DND-41 (cell line): Measurements from ENCODE around the gene CCDC102B.

Experiments used
- ATAC-seq: fragments of 200-7000 bp; cut with Tn5 transposase; 3 replicates; pipeline ENCODE4 v1.9.1; 2021; ENCODE audit warnings: low read depth; ENCODE audit not compliant: insufficient read depth
- DNase-seq: peaks from one replicate; pipeline ENCODE4 v3.0.0-alpha.2; 2020
- H2AFZ ChIP-seq: 2 replicates; pipeline ENCODE4 v1.6.0; 2012; ENCODE audit warnings: low read depth, low read length
- H3K27ac ChIP-seq: 2 replicates; pipeline ENCODE4 v1.5.1; 2012; ENCODE audit warnings: low read length, inconsistent platforms
- H3K27me3 ChIP-seq: fragments of 200-600 bp; sonication (generic); 2 replicates; pipeline ENCODE4 v1.6.0; 2012; ENCODE audit warnings: low read length, mild to moderate bottlenecking, inconsistent platforms; ENCODE audit not compliant: insufficient read depth, poor library complexity
- H3K36me3 ChIP-seq: 2 replicates; pipeline ENCODE4 v1.5.1; 2012; ENCODE audit warnings: low read length, inconsistent platforms; ENCODE audit not compliant: insufficient read depth
- H3K4me1 ChIP-seq: 2 replicates; pipeline ENCODE4 v1.5.1; 2012; ENCODE audit warnings: mild to moderate bottlenecking, low read length; ENCODE audit not compliant: insufficient read depth
- H3K4me2 ChIP-seq: 2 replicates; pipeline ENCODE4 v1.6.0; 2012; ENCODE audit warnings: mild to moderate bottlenecking, moderate library complexity, low read length, inconsistent platforms; ENCODE audit not compliant: insufficient read depth
- H3K4me3 ChIP-seq, 2 experiments: fragments of 200-600 bp in 1 of 2; shearing (Covaris generic) in 1 of 2; 2 replicates each; pipeline ENCODE4 v1.5.1; 2012 to 2016; ENCODE audit warnings: inconsistent platforms in 2 of 2, low read length in 2 of 2, mild to moderate bottlenecking in 2 of 2, low read depth in 1 of 2, moderate library complexity in 1 of 2
- H3K79me2 ChIP-seq: 2 replicates; pipeline ENCODE4 v1.6.0; 2012; ENCODE audit warnings: low read length, inconsistent platforms; ENCODE audit not compliant: insufficient read depth
- H3K9ac ChIP-seq: 2 replicates; pipeline ENCODE4 v1.6.0; 2012; ENCODE audit warnings: low read depth, mild to moderate bottlenecking, inconsistent platforms, low read length, moderate library complexity
- H3K9me3 ChIP-seq: 2 replicates; pipeline ENCODE4 v1.5.1; 2012; ENCODE audit warnings: low read length, moderate library complexity, mild to moderate bottlenecking, inconsistent platforms; ENCODE audit not compliant: insufficient read depth, severe bottlenecking
- H4K20me1 ChIP-seq: 2 replicates; pipeline ENCODE4 v1.6.0; 2012; ENCODE audit warnings: low read length; ENCODE audit not compliant: insufficient read depth
- CTCF ChIP-seq: IDR thresholded peaks from 2 replicates; pipeline ENCODE4 v1.5.1; 2012; ENCODE audit warnings: borderline replicate concordance, low read length, moderate library complexity, mild to moderate bottlenecking; ENCODE audit not compliant: poor library complexity, severe bottlenecking; ENCODE audit errors: extremely low read depth
- EZH2 ChIP-seq: IDR thresholded peaks from 3 replicates; pipeline ENCODE4 v1.6.1; 2012; ENCODE audit warnings: borderline replicate concordance, low read depth, mild to moderate bottlenecking, moderate library complexity, low read length, inconsistent platforms; ENCODE audit not compliant: severe bottlenecking

Gene CCDC102B

GRCh38 chr18:69081846-69082245 is 284.0 kb downstream of the CCDC102B start:
- no peak for TF ChIP-seq CTCF
- no peak for TF ChIP-seq EZH2

GRCh38 chr18:69082499-69082898 is 284.6 kb downstream of the CCDC102B start:
- no peak overlapping the region for H3K4me3 ChIP-seq
- ATAC-seq, result no peak

More at GRCh38 chr18:69081846-69082245, 284.0 kb downstream of the CCDC102B start:
- DNase-seq, result no peak
- no peak overlapping the region for H2AFZ ChIP-seq
- H3K27ac ChIP-seq, result no peak overlapping the region
- H3K9me3 ChIP-seq, result no peaks in the 10 kb centered on the region
- no peaks in the 10 kb centered on the region for H3K4me1 ChIP-seq
- H3K79me2 ChIP-seq, result no peaks in the 10 kb centered on the region
- H3K4me2 ChIP-seq, result no peak overlapping the region
- no peak overlapping the region for H3K4me3 ChIP-seq
- no peaks in the 10 kb centered on the region for H4K20me1 ChIP-seq
- no peak for ATAC-seq
- no peaks in the 10 kb centered on the region for H3K36me3 ChIP-seq
- no peaks in the 10 kb centered on the region for H3K27me3 ChIP-seq
- no peak overlapping the region for H3K9ac ChIP-seq

GRCh38 chr18:69085951-69086350 is 288.1 kb downstream of the CCDC102B start:
- Histone ChIP-seq H3K9me3 (no peaks in the 10 kb centered on the region), H3K4me1 (no peaks in the 10 kb centered on the region), H2AFZ (no peak overlapping the region), H3K27ac (no peak overlapping the region), H3K79me2 (no peaks in the 10 kb centered on the region), H3K9ac (no peak overlapping the region), H3K4me2 (no peak overlapping the region), H4K20me1 (no peaks in the 10 kb centered on the region), H3K4me3 (no peak overlapping the region), H3K27me3 (no peaks in the 10 kb centered on the region), H3K36me3 (no peaks in the 10 kb centered on the region)
- no peak for TF ChIP-seq EZH2
- TF ChIP-seq CTCF, result no peak
- ATAC-seq (no peak), DNase-seq (no peak)

More at GRCh38 chr18:69082499-69082898, 284.6 kb downstream of the CCDC102B start:
- Histone ChIP-seq H3K4me2 (no peak overlapping the region), H3K79me2 (no peaks in the 10 kb centered on the region), H3K9ac (no peak overlapping the region), H4K20me1 (no peaks in the 10 kb centered on the region), H3K27ac (no peak overlapping the region), H3K27me3 (no peaks in the 10 kb centered on the region), H3K4me1 (no peaks in the 10 kb centered on the region), H3K36me3 (no peaks in the 10 kb centered on the region), H3K9me3 (no peaks in the 10 kb centered on the region), H2AFZ (no peak overlapping the region)
- TF ChIP-seq EZH2 (no peak), CTCF (no peak)
- no peak for DNase-seq

GRCh38 chr18:69088973-69089372 is 291.1 kb downstream of the CCDC102B start:
- Histone ChIP-seq H3K27ac (no peak overlapping the region), H3K27me3 (no peaks in the 10 kb centered on the region), H3K4me3 (no peak overlapping the region), H3K9ac (no peak overlapping the region), H3K36me3 (no peaks in the 10 kb centered on the region), H3K9me3 (no peaks in the 10 kb centered on the region), H3K4me1 (no peaks in the 10 kb centered on the region), H3K4me2 (no peak overlapping the region), H2AFZ (no peak overlapping the region), H3K79me2 (no peaks in the 10 kb centered on the region), H4K20me1 (no peaks in the 10 kb centered on the region)
- TF ChIP-seq CTCF (no peak), EZH2 (no peak)
- DNase-seq (no peak), ATAC-seq (no peak)
